Testis (tissue), 2 donors: Measurements from ENCODE around the gene DELE1.

ENCODE experiments used
- CTCF ChIP-seq, 3 experiments: fragments of 450-650 bp in 2 of 3; fragments of 200-600 bp in 1 of 3; sonication (generic) in 1 of 3; IDR thresholded peaks; one replicate each; pipeline ENCODE4 v1.5.1; 2016 to 2019; ENCODE audit warnings: antibody characterized with exemption in 3 of 3, mild to moderate bottlenecking in 2 of 3, moderate library complexity in 1 of 3
- POLR2A ChIP-seq: fragments of 450-650 bp; IDR thresholded peaks from one replicate; pipeline ENCODE4 v1.6.1; 2017; ENCODE audit warnings: antibody characterized with exemption, mild to moderate bottlenecking, moderate library complexity

GRCh38 chr5:141958113-141958512 lies 34.4 kb downstream of the DELE1 start, which contains the start of gene PCDH12:
- TF ChIP-seq POLR2A (no peak), CTCF (IDR thresholded peaks at IDR 0.05) (no peak)
